ENCODE measurements around the gene ZNF683.

- TF ChIP-seq CTCF (IDR thresholded peaks at IDR 0.05) (no peak), POLR2A (IDR thresholded peaks at IDR 0.05) (no peak), EP300 (IDR thresholded peaks at IDR 0.05) (no peak)
These were observed 511 bp downstream of the ZNF683 start for GRCh38 chr1:26372039-26372438.

Data from tibial nerve (tissue), 4 donors.